ENCODE results near the gene DIO1.

GRCh38 chr1:53945433-53946251, 51.7 kb downstream of the DIO1 start, which contains the start of gene IFT25:
- TF ChIP-seq CTCF (IDR thresholded peaks at IDR 0.05) (no peak), POLR2A (IDR thresholded peaks at IDR 0.05) (peak; percentile 80 to 82)
